CD14-positive monocyte (primary cell): ENCODE measurements around the gene ABT1. TPM values are rescaled to one million over a fixed set of nuclear protein-coding genes. Genes with fewer than 3 reads are reported as not detected.

Experiments
- DNase-seq, 3 donors: peaks; one replicate each; pipeline ENCODE4 v3.0.0-alpha.2; 2011 to 2022
- H2AFZ ChIP-seq: 2 replicates; pipeline ENCODE4 v1.6.0; 2012; ENCODE audit warnings: mild to moderate bottlenecking, low read depth, low read length, inconsistent platforms; ENCODE audit not compliant: insufficient read depth, poor library complexity, severe bottlenecking
- H3K27ac ChIP-seq, 2 donors: 1 replicate in 1 of 2; 2 replicates in 1 of 2; pipeline ENCODE4 v1.5.1; 2012 to 2013; ENCODE audit warnings: low read length in 2 of 2, control low read depth in 1 of 2, inconsistent platforms in 1 of 2, low read depth in 1 of 2, mild to moderate bottlenecking in 1 of 2
- H3K27me3 ChIP-seq, 2 donors: one replicate each; pipeline versions ENCODE4 v1.6.0 to v1.6.1; 2011 to 2013; ENCODE audit warnings: low read length in 2 of 2; ENCODE audit not compliant: control insufficient read depth in 2 of 2, insufficient read depth in 2 of 2
- H3K36me3 ChIP-seq, 2 donors: replicated peaks in 1 of 2; 1 replicate in 1 of 2; 2 replicates in 1 of 2; pipeline versions ENCODE4 v1.5.1 to v1.6.1; 2012 to 2013; ENCODE audit warnings: low read length in 2 of 2, control low read depth in 1 of 2, inconsistent platforms in 1 of 2, mild to moderate bottlenecking in 1 of 2; ENCODE audit not compliant: insufficient read depth in 2 of 2, control insufficient read depth in 1 of 2
- H3K4me1 ChIP-seq, 2 donors: 1 replicate in 1 of 2; 2 replicates in 1 of 2; pipeline versions ENCODE4 v1.5.1 to v1.6.1; 2012 to 2013; ENCODE audit warnings: low read length in 2 of 2, control low read depth in 1 of 2, inconsistent platforms in 1 of 2, mild to moderate bottlenecking in 1 of 2, moderate library complexity in 1 of 2; ENCODE audit not compliant: insufficient read depth in 2 of 2, control insufficient read depth in 1 of 2
- H3K4me2 ChIP-seq: replicated peaks from 2 replicates; pipeline ENCODE3; 2012; ENCODE audit warnings: low read length, moderate library complexity, mild to moderate bottlenecking; ENCODE audit not compliant: poor library complexity, severe bottlenecking; ENCODE audit errors: extremely low read depth
- H3K4me3 ChIP-seq, 3 experiments: fragments of 200-600 bp in 1 of 3; sonication (generic) in 1 of 3; replicated peaks in 1 of 3; 1 replicate in 2 of 3; 2 replicates in 1 of 3; pipeline ENCODE4 v1.5.1; 2011 to 2013; ENCODE audit warnings: low read length in 3 of 3, mild to moderate bottlenecking in 3 of 3, control low read depth in 2 of 3, low read depth in 2 of 3, inconsistent platforms in 1 of 3, moderate library complexity in 1 of 3
- H3K79me2 ChIP-seq: 2 replicates; pipeline ENCODE4 v1.6.0; 2012; ENCODE audit warnings: mild to moderate bottlenecking, control low read depth, inconsistent platforms, low read length, moderate library complexity; ENCODE audit not compliant: insufficient read depth
- H3K9ac ChIP-seq: 2 replicates; pipeline ENCODE4 v1.6.0; 2017; ENCODE audit warnings: low read length, mild to moderate bottlenecking; ENCODE audit not compliant: insufficient read depth, poor library complexity, severe bottlenecking
- H3K9me3 ChIP-seq, 2 donors: replicated peaks in 1 of 2; 1 replicate in 1 of 2; 2 replicates in 1 of 2; pipeline versions ENCODE4 v1.5.1 to v1.6.1; 2012 to 2013; ENCODE audit warnings: low read length in 2 of 2, control low read depth in 1 of 2; ENCODE audit not compliant: control insufficient read depth in 1 of 2, insufficient read depth in 1 of 2
- H4K20me1 ChIP-seq: 2 replicates; pipeline ENCODE4 v1.6.0; 2012; ENCODE audit warnings: mild to moderate bottlenecking, low read length, control low read depth, moderate library complexity; ENCODE audit not compliant: insufficient read depth
- H3K27ac Mint-ChIP-seq, 7 donors: one replicate each; pipeline ENCODE4 v1.8.0; 2020; ENCODE audit warnings: mild to moderate bottlenecking in 7 of 7, mixed read lengths in 7 of 7, moderate library complexity in 6 of 7, inconsistent platforms in 2 of 7
- H3K27me3 Mint-ChIP-seq, 3 donors: one replicate each; pipeline ENCODE4 v1.8.0; 2021 to 2022; ENCODE audit warnings: low read depth in 3 of 3, mild to moderate bottlenecking in 3 of 3, mixed read lengths in 3 of 3, moderate library complexity in 3 of 3, inconsistent platforms in 1 of 3
- H3K36me3 Mint-ChIP-seq, 2 donors: one replicate each; pipeline ENCODE4 v1.8.0; 2020; ENCODE audit warnings: mixed read lengths in 2 of 2, inconsistent platforms in 1 of 2, mild to moderate bottlenecking in 1 of 2
- H3K4me1 Mint-ChIP-seq: one replicate; pipeline ENCODE4 v1.8.0; 2020; ENCODE audit warnings: mild to moderate bottlenecking, mixed read lengths
- H3K4me3 Mint-ChIP-seq, 2 donors: one replicate each; pipeline ENCODE4 v1.8.0; 2020; ENCODE audit warnings: mild to moderate bottlenecking in 2 of 2, mixed read lengths in 2 of 2, moderate library complexity in 1 of 2
- H3K9me3 Mint-ChIP-seq, 7 donors: one replicate each; pipeline ENCODE4 v1.8.0; 2020 to 2022; ENCODE audit warnings: mixed read lengths in 7 of 7, mild to moderate bottlenecking in 6 of 7, moderate library complexity in 6 of 7, inconsistent platforms in 2 of 7
- CTCF ChIP-seq: fragments of 200-600 bp; IDR thresholded peaks from one replicate; pipeline ENCODE4 v1.8.0; 2022; ENCODE audit warnings: antibody characterized with exemption, mild to moderate bottlenecking
- WGBS: methylation state at CpG from one replicate; pipeline ENCODE4 v1.1.5; 2013; ENCODE audit warnings: missing lambda C conversion rate; ENCODE audit not compliant: insufficient coverage; 5-methylcytosine and 5-hydroxymethylcytosine counted together
- intact Hi-C, 2 donors: fragments of 100-400 bp; cut with micrococcal nuclease; formaldehyde crosslinking; loops; one replicate each; pipeline versions ENCODE4 v1.15.0 to v1.15.1; 2023
- polyA plus RNA-seq, 3 donors: library from polyadenylated mRNA; depleted of rRNA in 1 of 3; unstranded in 2 of 3; stranded (reverse) in 1 of 3; fragments of 300-500 nt in 2 of 3; fragments of >200 nt in 1 of 3; fragmentation: Illumina TruSeq in 2 of 3; gene quantifications; 1 replicate in 2 of 3; 2 replicates in 1 of 3; pipeline ENCODE4 v1.2.3, GENCODE V29; 2012 to 2021

The ABT1 gene
- polyA plus RNA-seq, 3 donors, result 11.6 to 40.6 (median 31.7) TPM

- H3K4me3 Mint-ChIP-seq, result peak overlapping the region in 1 of 2 donors; percentile 67
- Histone ChIP-seq H3K27me3 (peaks cover 21 to 31% of the 10 kb centered on the region in 2 donors), H2AFZ (no peak overlapping the region), H4K20me1 (no peaks in the 10 kb centered on the region), H3K4me2 (no peak overlapping the region), H3K79me2 (peaks cover 17% of the 10 kb centered on the region), H3K27ac (no peak overlapping the region), H3K4me3 (no peak overlapping the region), H3K4me1 (peaks cover 19 to 39% of the 10 kb centered on the region in 2 donors), H3K36me3 (peaks cover 5 to 7% of the 10 kb centered on the region in 2 donors), H3K9ac (no peak overlapping the region), H3K9me3 (no peaks in the 10 kb centered on the region)
- H3K27me3 Mint-ChIP-seq, result peaks cover 19 to 33% (median 30%) of the 10 kb centered on the region in 3 donors
- no peak for TF ChIP-seq CTCF
- WGBS, result 51% methylated on average over 13 of the region's 20 CpGs
- peaks cover 7% of the 10 kb centered on the region in 2 donors for H3K36me3 Mint-ChIP-seq
- peaks cover 0 to 6% (median 3%) of the 10 kb centered on the region in 7 donors for H3K9me3 Mint-ChIP-seq
- H3K4me1 Mint-ChIP-seq, result peaks cover 28% of the 10 kb centered on the region
- H3K27ac Mint-ChIP-seq, result no peak overlapping the region
- intact Hi-C loops, result loop anchor here in 1 of 2 donors (10.0 kb wide), 2 partner anchors 249 to 551 kb away; a partner anchor contains a TSS
- DNase-seq, result no peak
Observed at GRCh38 chr6:26593278-26594130, 3.2 kb upstream of the ABT1 start.

GRCh38 chr6:26594131-26594498, 2.6 kb upstream of the ABT1 start:
- H4K20me1 ChIP-seq, result no peaks in the 10 kb centered on the region
- Mint-ChIP-seq H3K9me3 (peaks cover 0 to 6% (median 2%) of the 10 kb centered on the region in 7 donors), H3K36me3 (peaks cover 12 to 13% of the 10 kb centered on the region in 2 donors), H3K27me3 (peaks cover 19 to 33% (median 30%) of the 10 kb centered on the region in 3 donors), H3K4me1 (peaks cover 28% of the 10 kb centered on the region), H3K27ac (no peak overlapping the region), H3K4me3 (peak overlapping the region in 1 of 2 donors; percentile 67)
- H3K4me2 ChIP-seq, result peak overlapping the region; percentile 32
- no peak overlapping the region for H3K9ac ChIP-seq
- DNase-seq, result peak in 2 of 3 donors; percentile 20 to 29
- no peak overlapping the region for H3K27ac ChIP-seq
- peaks cover 19 to 39% of the 10 kb centered on the region in 2 donors for H3K4me1 ChIP-seq
- no peak for TF ChIP-seq CTCF
- H3K4me3 ChIP-seq, result no peak overlapping the region
- H3K27me3 ChIP-seq, result peaks cover 21 to 31% of the 10 kb centered on the region in 2 donors
- H3K79me2 ChIP-seq, result peaks cover 17% of the 10 kb centered on the region
- H3K36me3 ChIP-seq, result peaks cover 11% of the 10 kb centered on the region in 2 donors
- WGBS, result no CpG with 5 or more reads among the region's 6 CpGs
- intact Hi-C loops, result loop anchor here in 1 of 2 donors (10.0 kb wide), 2 partner anchors 249 to 551 kb away; a partner anchor contains a TSS
- no peak overlapping the region for H2AFZ ChIP-seq
- H3K9me3 ChIP-seq, result no peaks in the 10 kb centered on the region
